HG02973 (cell line): ENCODE measurements around the gene FGD6.
"Not testable (repeated sequence)": the region's sequence is repeated elsewhere in the genome, so short reads cannot be mapped to it uniquely, and the experiment has no call there.

Source experiments
- ATAC-seq: cut with Tn5 transposase; IDR thresholded peaks from one replicate; pipeline ENCODE4 v1.9.1; 2021; ENCODE audit warnings: moderate library complexity; ENCODE audit not compliant: unreplicated experiment

The FGD6 gene

DNA sequence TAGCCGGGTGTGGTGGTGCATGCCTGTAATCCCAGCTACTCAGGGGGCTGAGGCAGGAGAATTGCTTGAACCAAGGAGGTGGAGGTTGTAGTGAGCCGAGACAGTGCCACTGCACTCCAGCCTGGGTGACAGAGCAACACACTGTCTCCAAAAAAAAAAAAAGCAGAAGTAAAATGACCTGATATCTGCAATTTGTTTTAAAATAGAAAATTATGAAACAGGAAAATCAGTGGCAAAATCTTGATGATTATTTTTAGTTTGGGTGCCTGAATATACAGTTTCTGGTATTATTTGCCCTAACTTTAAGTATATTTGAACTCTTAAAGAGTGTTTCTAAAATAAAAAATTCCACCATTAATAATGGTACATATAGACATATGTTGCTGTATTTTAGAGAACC lies 121.4 kb downstream of the FGD6 start:
- not testable (repeated sequence) for ATAC-seq

DNA sequence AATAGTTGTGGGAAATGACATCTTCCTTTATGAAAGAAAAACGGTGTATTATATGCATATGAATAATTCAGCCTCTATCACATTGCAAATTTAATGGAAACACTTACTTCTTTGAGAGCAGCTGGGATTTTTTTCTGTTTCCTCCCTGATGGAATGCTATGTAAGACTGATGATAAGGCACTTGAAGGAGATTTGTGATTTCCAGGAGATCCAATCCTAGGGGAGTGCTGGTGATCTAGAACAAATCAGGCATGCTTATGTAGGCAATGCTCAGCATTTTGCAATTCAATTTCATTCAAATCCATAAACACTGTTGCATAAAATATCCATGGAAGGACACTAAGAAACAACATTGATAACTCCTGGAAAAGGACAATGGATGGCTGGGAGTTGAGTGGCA lies 127.8 kb downstream of the FGD6 start:
- no peak for ATAC-seq

DNA sequence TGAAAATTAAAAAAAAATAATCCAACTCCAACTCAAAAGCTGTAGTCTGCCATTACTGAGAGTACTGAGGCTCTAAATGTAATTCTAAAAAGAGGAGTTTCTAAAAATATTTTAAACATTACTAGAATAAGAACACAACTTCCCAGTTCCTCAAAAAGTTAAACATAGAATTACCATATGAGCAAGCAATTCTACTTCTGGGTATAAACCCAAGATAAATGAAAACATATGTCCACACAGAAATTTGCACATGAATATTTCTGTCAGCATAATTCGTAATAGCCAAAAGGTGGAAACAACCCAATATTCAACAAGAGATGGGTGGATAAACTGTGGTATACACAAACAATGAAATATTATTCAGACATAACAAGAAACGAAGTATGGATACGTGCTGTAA lies 128.9 kb downstream of the FGD6 start:
- no peak for ATAC-seq

GRCh38 chr12:95085612-95086011 lies 131.7 kb downstream of the FGD6 start:
- ATAC-seq = no peak

DNA sequence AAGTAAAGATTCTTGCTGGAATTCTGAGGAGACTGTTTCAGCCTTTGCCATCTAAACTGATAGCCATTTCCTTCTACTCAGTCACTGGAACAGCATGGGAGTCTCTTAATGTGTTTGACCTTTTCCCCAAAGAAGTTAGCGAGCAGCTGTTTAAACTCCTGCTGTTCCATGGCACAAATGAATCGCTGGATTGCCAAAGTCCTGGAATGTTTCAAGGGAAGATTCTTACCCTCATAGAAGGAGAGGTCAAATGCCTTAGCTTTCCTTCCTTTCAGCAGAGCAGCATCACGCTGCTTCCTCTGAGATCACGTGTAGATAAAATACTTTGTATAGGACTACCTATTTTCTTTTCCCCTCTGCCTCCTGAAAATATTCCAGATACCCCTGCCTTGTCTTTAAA lies 133.3 kb downstream of the FGD6 start:
- no peak for ATAC-seq

GRCh38 chr12:95083471-95083870 lies 133.8 kb downstream of the FGD6 start:
- ATAC-seq = no peak

DNA sequence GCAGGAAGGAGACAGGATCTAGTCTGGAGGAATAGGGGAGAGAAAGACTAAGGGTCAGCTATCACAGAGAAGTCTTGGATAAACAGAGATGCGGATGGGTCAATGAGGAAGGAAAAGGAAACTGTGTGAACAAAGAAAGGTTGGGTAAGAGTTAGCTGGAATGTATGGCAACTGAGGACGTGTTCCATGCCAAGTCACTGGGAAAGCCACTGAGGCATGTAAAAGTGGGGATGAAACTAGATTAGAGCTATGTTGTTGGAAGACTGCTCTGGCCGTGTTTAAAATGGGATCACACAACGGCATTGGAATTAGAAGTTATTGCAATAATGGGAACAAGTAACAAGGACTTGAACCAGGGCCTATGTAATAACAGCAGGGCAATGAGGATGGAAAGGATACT lies 139.9 kb downstream of the FGD6 start:
- no peak for ATAC-seq

GRCh38 chr12:95074766-95075165 lies 142.5 kb downstream of the FGD6 start:
- no peak for ATAC-seq

- ATAC-seq = no peak
Observed at GRCh38 chr12:95073698-95074520, 143.4 kb downstream of the FGD6 start.

GRCh38 chr12:95072900-95073697 lies 144.2 kb downstream of the FGD6 start, which contains the start of gene NR2C1:
NR2C1 (minus strand) TSS chr12:95073618; CDS start chr12:95067384, 6,234 bp downstream.
- peak; percentile 94 for ATAC-seq

DNA sequence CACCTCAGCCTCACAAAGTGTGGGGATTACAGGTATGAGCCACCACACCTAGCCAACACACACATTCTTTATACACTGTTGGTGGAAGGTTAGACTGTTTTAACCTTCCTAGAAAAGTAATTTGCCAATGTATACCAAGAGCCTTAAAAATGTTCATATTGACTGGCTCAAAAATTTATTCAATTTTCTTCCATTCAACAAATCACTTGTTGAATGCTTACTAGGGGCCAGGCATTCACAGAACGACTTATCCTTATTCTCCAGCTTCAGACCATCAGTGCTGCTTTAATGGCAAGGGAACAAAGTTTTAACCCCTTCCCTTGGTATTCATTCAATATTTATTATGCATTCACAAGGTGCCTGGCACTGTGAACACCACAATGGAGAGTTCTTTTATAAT lies 146.9 kb downstream of the FGD6 start:
- no peak for ATAC-seq

GRCh38 chr12:95066091-95066855 lies 151.0 kb downstream of the FGD6 start:
- no peak for ATAC-seq

DNA sequence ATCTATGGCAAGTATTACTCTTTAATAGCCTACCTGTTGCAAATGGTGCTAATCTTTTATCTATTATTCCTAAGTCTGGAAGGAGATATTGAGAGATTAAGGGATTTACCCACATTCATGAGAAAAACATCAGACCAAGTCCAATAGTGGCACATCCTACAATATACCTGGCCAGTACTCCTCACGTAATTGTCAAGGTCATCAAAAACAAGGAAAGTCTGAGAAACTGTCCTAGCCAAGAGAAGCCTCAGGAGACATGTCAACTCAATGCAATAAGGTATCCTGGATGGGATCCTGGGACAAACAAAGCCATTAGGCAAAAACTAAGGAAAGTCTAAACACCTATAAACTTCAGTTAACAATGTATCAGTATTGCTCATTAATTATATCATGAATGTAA lies 156.3 kb downstream of the FGD6 start:
- ATAC-seq = no peak

DNA sequence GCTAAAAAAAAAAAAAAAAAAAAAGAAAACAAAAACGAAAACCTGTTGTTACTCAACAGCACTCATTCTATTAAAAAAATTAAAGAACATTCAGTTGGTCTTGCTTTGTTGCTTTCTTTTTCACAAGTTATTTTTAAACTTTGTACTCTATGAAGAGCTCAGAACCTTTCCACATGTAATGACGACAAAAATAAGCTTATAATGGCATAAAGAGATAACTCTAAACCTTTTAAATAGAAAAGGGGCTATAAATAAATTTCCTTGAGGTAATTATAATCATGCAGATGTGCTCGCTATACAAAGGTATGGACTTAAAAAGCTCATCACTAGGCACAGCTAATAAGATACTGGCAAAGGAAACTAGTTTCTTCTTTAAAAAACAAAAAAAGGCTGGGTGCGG lies 157.3 kb downstream of the FGD6 start:
- no peak for ATAC-seq

- no peak for ATAC-seq
Observed at GRCh38 chr12:95057424-95057823, 159.8 kb downstream of the FGD6 start.

DNA sequence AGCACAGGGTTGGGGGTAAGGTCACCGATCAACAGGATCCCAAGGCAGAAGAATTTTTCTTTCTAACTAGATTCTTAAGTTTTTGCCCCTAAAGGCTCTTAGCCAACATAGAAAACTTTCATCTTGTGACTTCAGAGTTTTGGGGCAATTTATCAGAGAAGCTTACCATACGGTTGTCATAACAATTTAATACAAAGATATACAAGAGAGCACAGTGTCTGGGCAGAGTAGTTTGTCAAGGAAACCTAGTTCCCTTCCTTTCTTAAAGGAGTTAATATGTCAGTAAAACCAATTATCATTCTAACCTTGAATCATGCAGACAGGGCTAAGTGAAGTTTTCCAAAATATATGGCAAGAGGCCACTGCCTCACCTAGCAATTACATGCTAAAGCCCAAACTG lies 162.2 kb downstream of the FGD6 start:
- ATAC-seq = no peak

DNA sequence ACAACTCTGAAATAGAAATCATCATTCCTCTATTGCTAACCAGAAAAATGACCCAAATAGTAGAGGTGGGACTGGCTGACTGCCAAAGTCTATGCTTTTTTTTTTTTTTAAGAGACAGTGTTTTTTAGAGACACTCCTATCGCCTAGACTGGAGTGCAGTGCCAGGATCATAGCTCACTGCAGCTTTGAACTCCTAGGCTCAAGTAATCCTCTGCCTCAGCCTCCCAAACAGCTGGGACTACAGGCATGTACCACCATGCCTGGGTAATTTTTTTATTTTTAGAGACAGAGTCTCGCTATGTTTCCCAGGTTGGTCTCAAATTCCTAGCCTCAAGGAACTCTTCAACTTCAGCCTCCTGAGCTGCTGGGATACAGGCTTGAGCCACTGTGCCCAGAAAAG lies 163.1 kb downstream of the FGD6 start:
- no peak for ATAC-seq

DNA sequence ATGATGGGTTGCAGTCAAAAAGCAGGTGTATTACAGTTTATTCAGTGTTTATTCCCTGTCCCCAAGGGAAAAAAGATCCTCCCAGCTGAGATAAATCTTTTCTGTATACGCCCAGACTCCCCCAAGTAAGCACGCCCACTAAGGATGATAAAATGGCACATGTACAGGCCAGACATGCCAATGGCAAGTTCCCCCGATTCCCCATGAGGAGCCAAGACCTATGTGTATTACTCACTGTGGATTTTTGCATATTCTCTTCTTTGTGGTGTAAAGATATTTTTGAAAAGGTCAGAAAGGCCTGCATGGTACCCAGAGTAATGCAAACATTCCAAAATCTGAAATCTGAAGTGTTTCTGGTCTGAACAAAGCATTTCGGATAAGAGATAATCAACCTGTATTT lies 166.0 kb downstream of the FGD6 start:
- ATAC-seq = no peak

- ATAC-seq = no peak
Observed at GRCh38 chr12:95037906-95038305, 179.4 kb downstream of the FGD6 start.

GRCh38 chr12:95034750-95035149 lies 182.5 kb downstream of the FGD6 start:
- no peak for ATAC-seq
